NAMALWA (cell line): ENCODE results near the gene SPSB4.

Source experiments
- DNase-seq: peaks from one replicate; pipeline ENCODE4 v3.0.0-alpha.2; 2015; ENCODE audit warnings: low spot score

Gene SPSB4

GRCh38 chr3:141152801-141153678 lies 101.9 kb downstream of the SPSB4 start:
- DNase-seq = no peak

- no peak for DNase-seq
These were observed 102.5 kb downstream of the SPSB4 start for GRCh38 chr3:141153679-141153966.

- DNase-seq = no peak
These were observed 113.7 kb downstream of the SPSB4 start for GRCh38 chr3:141164852-141165251.

- DNase-seq = no peak
These were observed 116.5 kb downstream of the SPSB4 start for GRCh38 chr3:141167681-141168080.

GRCh38 chr3:141170678-141171295 lies 119.6 kb downstream of the SPSB4 start:
- no peak for DNase-seq

- no peak for DNase-seq
These were observed 123.5 kb downstream of the SPSB4 start for GRCh38 chr3:141174674-141175073.

GRCh38 chr3:141176775-141177174 lies 125.6 kb downstream of the SPSB4 start:
- no peak for DNase-seq

GRCh38 chr3:141178026-141178425 lies 126.9 kb downstream of the SPSB4 start:
- no peak for DNase-seq

- DNase-seq = no peak
These were observed 127.4 kb downstream of the SPSB4 start for GRCh38 chr3:141178551-141178950.

GRCh38 chr3:141179983-141180382 lies 128.8 kb downstream of the SPSB4 start:
- no peak for DNase-seq

- DNase-seq = no peak
These were observed 130.0 kb downstream of the SPSB4 start for GRCh38 chr3:141181196-141181595.

GRCh38 chr3:141181819-141182218 lies 130.7 kb downstream of the SPSB4 start:
- no peak for DNase-seq

- no peak for DNase-seq
These were observed 132.5 kb downstream of the SPSB4 start for GRCh38 chr3:141183606-141184005.

- DNase-seq = no peak
These were observed 133.3 kb downstream of the SPSB4 start for GRCh38 chr3:141184430-141184829.

- no peak for DNase-seq
These were observed 140.1 kb downstream of the SPSB4 start for GRCh38 chr3:141191097-141191749.

- peak; percentile 97 for DNase-seq
These were observed 141.2 kb downstream of the SPSB4 start for GRCh38 chr3:141192345-141192744.

GRCh38 chr3:141193066-141193830 lies 142.1 kb downstream of the SPSB4 start:
- no peak for DNase-seq
